ENCODE data around the gene SCARB1.

- TF ChIP-seq PCBP2 (IDR thresholded peaks at IDR 0.05; ENCODE audit: low read depth, low read length, poor library complexity, severe bottlenecking) (no peak), MAX (CRISPR knock-in tag; IDR thresholded peaks at IDR 0.05) (no peak), FOXJ3 (CRISPR knock-in tag; IDR thresholded peaks at IDR 0.05) (no peak), NR2C2 (CRISPR knock-in tag; IDR thresholded peaks at IDR 0.05) (no peak), NR2C2 (tag; IDR thresholded peaks at IDR 0.05) (no peak), CTCF (IDR thresholded peaks at IDR 0.05 in 2 of 3, conservative IDR thresholded peaks at IDR 0.05 in 1 of 3; ENCODE audit: insufficient read depth in 2 of 3, low read depth in 1 of 3, low read length in 3 of 3) (no peak), POLR2A (conservative IDR thresholded peaks at IDR 0.05) (no peak), USF2 (CRISPR knock-in tag; IDR thresholded peaks at IDR 0.05) (no peak), PTRF (tag; IDR thresholded peaks at IDR 0.05) (no peak), CCAR2 (IDR thresholded peaks at IDR 0.05; ENCODE audit: low read depth, low read length) (no peak)
Measured at GRCh38 chr12:124747426-124748161, 116.1 kb downstream of the SCARB1 start.
